Tibial nerve (tissue), 3 donors: ENCODE results near the gene CHMP4B.

ENCODE experiments used
- POLR2A ChIP-seq, 2 donors: fragments of 450-650 bp; IDR thresholded peaks; one replicate each; pipeline ENCODE4 v1.6.1; 2017; ENCODE audit warnings: antibody characterized with exemption in 2 of 2, mild to moderate bottlenecking in 2 of 2, moderate library complexity in 2 of 2
- TF ChIP-seq, protein P1 (sequence below), 5 experiments: fragments of 200-600 bp in 3 of 5; fragments of 450-650 bp in 2 of 5; sonication (generic) in 3 of 5; IDR thresholded peaks; one replicate each; pipeline ENCODE4 v1.5.1; 2016 to 2019; ENCODE audit warnings: antibody characterized with exemption in 5 of 5, mild to moderate bottlenecking in 3 of 5, moderate library complexity in 2 of 5

DNA sequence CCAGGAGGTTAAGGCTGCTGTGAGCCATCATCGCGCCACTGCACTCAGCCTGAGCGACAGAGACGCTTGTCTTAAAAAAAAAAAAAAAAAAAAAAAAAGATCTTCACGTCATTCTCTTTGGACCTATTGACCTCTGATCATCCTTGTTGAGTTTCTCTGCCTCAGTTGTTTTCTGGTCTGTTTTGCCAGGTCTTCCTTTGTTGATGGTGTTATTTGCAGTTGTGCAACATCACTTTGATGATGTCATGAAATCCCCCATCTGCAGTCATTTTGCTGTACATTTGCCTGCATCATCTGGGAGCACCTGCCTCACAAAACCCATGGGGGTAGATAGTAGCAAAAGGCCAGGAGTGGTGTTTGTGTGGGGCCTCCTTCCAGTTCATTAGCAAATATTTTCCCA is 39.2 kb upstream of the CHMP4B start:
- TF ChIP-seq, protein P1, sequence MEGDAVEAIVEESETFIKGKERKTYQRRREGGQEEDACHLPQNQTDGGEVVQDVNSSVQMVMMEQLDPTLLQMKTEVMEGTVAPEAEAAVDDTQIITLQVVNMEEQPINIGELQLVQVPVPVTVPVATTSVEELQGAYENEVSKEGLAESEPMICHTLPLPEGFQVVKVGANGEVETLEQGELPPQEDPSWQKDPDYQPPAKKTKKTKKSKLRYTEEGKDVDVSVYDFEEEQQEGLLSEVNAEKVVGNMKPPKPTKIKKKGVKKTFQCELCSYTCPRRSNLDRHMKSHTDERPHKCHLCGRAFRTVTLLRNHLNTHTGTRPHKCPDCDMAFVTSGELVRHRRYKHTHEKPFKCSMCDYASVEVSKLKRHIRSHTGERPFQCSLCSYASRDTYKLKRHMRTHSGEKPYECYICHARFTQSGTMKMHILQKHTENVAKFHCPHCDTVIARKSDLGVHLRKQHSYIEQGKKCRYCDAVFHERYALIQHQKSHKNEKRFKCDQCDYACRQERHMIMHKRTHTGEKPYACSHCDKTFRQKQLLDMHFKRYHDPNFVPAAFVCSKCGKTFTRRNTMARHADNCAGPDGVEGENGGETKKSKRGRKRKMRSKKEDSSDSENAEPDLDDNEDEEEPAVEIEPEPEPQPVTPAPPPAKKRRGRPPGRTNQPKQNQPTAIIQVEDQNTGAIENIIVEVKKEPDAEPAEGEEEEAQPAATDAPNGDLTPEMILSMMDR (IDR thresholded peaks at IDR 0.05) = no peak
- no peak for TF ChIP-seq POLR2A (IDR thresholded peaks at IDR 0.05)
